A549 (cell line): Measurements from ENCODE around the gene RPL32. TPM values are rescaled to one million over a fixed set of nuclear protein-coding genes. Genes with fewer than 3 reads are reported as not detected.

Experiments used
- ATAC-seq, 2 experiments: fragments of 200-7000 bp in 1 of 2; fragments of >200 bp in 1 of 2; cut with Nextera tagmentation in 1 of 2; cut with Tn5 transposase in 1 of 2; 3 replicates each; pipeline versions ENCODE4 v1.8.0 to v1.9.1; 2018 to 2020; ENCODE audit warnings: mild to moderate bottlenecking in 1 of 2, moderate library complexity in 1 of 2
- CTCF ChIA-PET: fragments of 300-600 bp; sonication (Branson Sonifier 250); formaldehyde crosslinking; extraction: SDS; loops from one replicate; lab custom pipeline; 2021; ENCODE audit warnings: antibody characterized with exemption, inconsistent platforms; lab: Yijun Ruan, JAX
- POLR2A ChIA-PET: fragments of 350-600 bp; formaldehyde crosslinking; extraction: SDS; loops from one replicate; lab custom pipeline; 2021; ENCODE audit warnings: antibody characterized with exemption, inconsistent platforms; lab: Yijun Ruan, JAX
- DNase-seq, 2 experiments: peaks; one replicate each; pipeline versions ENCODE4 v3.0.0 to v3.0.0-alpha.2; 2011 to 2016; ENCODE audit warnings: low read depth in 1 of 2, low spot score in 1 of 2
- FAIRE-seq: peaks from 2 replicates; lab custom pipeline; 2011; peaks lifted over from hg19 to GRCh38; lab: Jason Lieb, UNC
- H3K27ac ChIP-seq, 2 experiments: fragments of >200 bp; sonication (Bioruptor Twin); formaldehyde crosslinking; 3 replicates each; pipeline ENCODE4 v1.5.1; 2016 to 2017
- H3K4me1 ChIP-seq: fragments of >200 bp; sonication (Bioruptor Twin); formaldehyde crosslinking; 3 replicates; pipeline ENCODE4 v1.6.1; 2016
- H3K4me2 ChIP-seq: fragments of >200 bp; sonication (Bioruptor Twin); formaldehyde crosslinking; 3 replicates; pipeline ENCODE4 v1.6.1; 2016
- H3K4me3 ChIP-seq: fragments of >200 bp; sonication (Bioruptor Twin); formaldehyde crosslinking; 3 replicates; pipeline ENCODE4 v1.5.1; 2016
- H3K9me3 ChIP-seq: fragments of >200 bp; sonication (Bioruptor Twin); formaldehyde crosslinking; 3 replicates; pipeline ENCODE4 v1.6.1; 2016
- CBX2 ChIP-seq: fragments of 200-600 bp; sonication (generic); IDR thresholded peaks from 2 replicates; pipeline ENCODE4 v1.6.1; 2016; ENCODE audit warnings: low read depth, mild to moderate bottlenecking, borderline replicate concordance
- CHD2 ChIP-seq: fragments of 150-350 bp; IDR thresholded peaks from 2 replicates; pipeline ENCODE4 v1.6.1; 2014; ENCODE audit warnings: low read length; ENCODE audit not compliant: partially characterized antibody
- EHF ChIP-seq: fragments of 250-450 bp; sonication (Bioruptor Pico); IDR thresholded peaks from 2 replicates; pipeline ENCODE4 v1.5.0; 2020; ENCODE audit warnings: mild to moderate bottlenecking
- ESRRA ChIP-seq: fragments of 150-350 bp; IDR thresholded peaks from 2 replicates; pipeline ENCODE4 v1.6.1; 2014; ENCODE audit warnings: mild to moderate bottlenecking, low read length, borderline replicate concordance
- FOSB ChIP-seq: fragments of 250-450 bp; sonication (Bioruptor Pico); IDR thresholded peaks from 2 replicates; pipeline ENCODE4 v1.5.0; 2020; ENCODE audit warnings: mild to moderate bottlenecking, moderate library complexity
- FOSL2 ChIP-seq, 2 experiments: fragments of 450-650 bp in 1 of 2; fragments of >200 bp in 1 of 2; sonication (Bioruptor Twin) in 1 of 2; formaldehyde crosslinking; IDR thresholded peaks; 2 replicates each; pipeline versions ENCODE4 v1.5.0 to v1.6.1; 2016 to 2020; ENCODE audit warnings: mild to moderate bottlenecking in 1 of 2, moderate library complexity in 1 of 2
- FOXS1 ChIP-seq: fragments of 250-450 bp; sonication (Bioruptor Pico); IDR thresholded peaks from 2 replicates; pipeline ENCODE4 v1.5.0; 2020; ENCODE audit warnings: mild to moderate bottlenecking, moderate library complexity
- GATA3 ChIP-seq: IDR thresholded peaks from 2 replicates; pipeline ENCODE4 v1.6.1; 2012; ENCODE audit warnings: borderline replicate concordance
- HMGXB4 ChIP-seq: fragments of 250-450 bp; sonication (Bioruptor Pico); IDR thresholded peaks from 2 replicates; pipeline ENCODE4 v1.5.0; 2021; ENCODE audit warnings: mild to moderate bottlenecking, moderate library complexity, borderline replicate concordance
- HOXA7 ChIP-seq: fragments of 250-450 bp; sonication (Bioruptor Pico); IDR thresholded peaks from 2 replicates; pipeline ENCODE4 v1.5.0; 2020; ENCODE audit warnings: mild to moderate bottlenecking, moderate library complexity
- HOXB5 ChIP-seq: fragments of 250-450 bp; sonication (Bioruptor Pico); IDR thresholded peaks from 2 replicates; pipeline ENCODE4 v1.5.0; 2020; ENCODE audit warnings: mild to moderate bottlenecking, moderate library complexity
- JUN ChIP-seq, 2 experiments: fragments of >200 bp; sonication (Bioruptor Twin); formaldehyde crosslinking; IDR thresholded peaks; 2 replicates in 1 of 2; 3 replicates in 1 of 2; pipeline ENCODE4 v1.6.1; 2016 to 2017
- KDM1A ChIP-seq: fragments of 200-600 bp; sonication (generic); IDR thresholded peaks from 2 replicates; pipeline ENCODE4 v1.6.1; 2016; ENCODE audit warnings: low read depth, mild to moderate bottlenecking
- MAZ ChIP-seq: fragments of 150-350 bp; IDR thresholded peaks from 2 replicates; pipeline ENCODE4 v1.6.1; 2014; ENCODE audit warnings: antibody characterized with exemption, low read depth, low read length, borderline replicate concordance
- MYC ChIP-seq: IDR thresholded peaks from 2 replicates; pipeline ENCODE4 v1.6.1; 2012; ENCODE audit warnings: mild to moderate bottlenecking, inconsistent platforms, low read length, improper control_type of control experiment, borderline replicate concordance
- NPAS2 ChIP-seq: fragments of 250-450 bp; sonication (Bioruptor Pico); IDR thresholded peaks from 2 replicates; pipeline ENCODE4 v1.8.0; 2022; ENCODE audit warnings: mild to moderate bottlenecking, moderate library complexity, borderline replicate concordance
- RAD21 ChIP-seq, 2 experiments: fragments of >200 bp in 1 of 2; sonication (Bioruptor Twin) in 1 of 2; formaldehyde crosslinking in 1 of 2; IDR thresholded peaks in 1 of 2; conservative IDR thresholded peaks in 1 of 2; 2 replicates in 1 of 2; 3 replicates in 1 of 2; pipeline ENCODE4 v1.6.1; 2012 to 2018; ENCODE audit warnings: inconsistent platforms in 1 of 2
- RARB ChIP-seq: fragments of 250-450 bp; sonication (Bioruptor Pico); IDR thresholded peaks from 2 replicates; pipeline ENCODE4 v1.8.0; 2021; ENCODE audit warnings: mild to moderate bottlenecking, moderate library complexity
- RCOR1 ChIP-seq: fragments of 150-350 bp; IDR thresholded peaks from 2 replicates; pipeline ENCODE4 v1.6.1; 2014; ENCODE audit warnings: antibody characterized with exemption, low read length, low read depth
- RNF2 ChIP-seq: fragments of 200-600 bp; sonication (generic); IDR thresholded peaks from 2 replicates; pipeline ENCODE4 v1.6.1; 2016; ENCODE audit warnings: low read depth, mild to moderate bottlenecking, antibody characterized with exemption, moderate library complexity, borderline replicate concordance
- TP53 ChIP-seq: fragments of 250-450 bp; sonication (Bioruptor Pico); IDR thresholded peaks from 2 replicates; pipeline ENCODE4 v1.5.0; 2021; ENCODE audit warnings: mild to moderate bottlenecking, moderate library complexity
- USF2 ChIP-seq: fragments of 450-650 bp; IDR thresholded peaks from 2 replicates; pipeline ENCODE4 v1.6.1; 2014; ENCODE audit warnings: antibody characterized with exemption
- ZNF302 ChIP-seq: fragments of 250-450 bp; sonication (Bioruptor Pico); IDR thresholded peaks from 2 replicates; pipeline ENCODE4 v1.9.0; 2021; ENCODE audit warnings: inconsistent platforms, mild to moderate bottlenecking, moderate library complexity
- WGBS: methylation state at CpG from one replicate; pipeline ENCODE4 v1.1.6; 2017; ENCODE audit errors: missing lambda C conversion rate; 5-methylcytosine and 5-hydroxymethylcytosine counted together
- polyA plus RNA-seq, 4 experiments: library from polyadenylated mRNA; depleted of rRNA in 3 of 4; stranded (reverse); fragments of >200 nt; fragmentation: RNase III in 1 of 4; extraction: RNeasy Plus Mini Kit Qiagen cat#74134 plus additional on column Dnase treatment in 1 of 4; gene quantifications; 2 replicates in 3 of 4; 3 replicates in 1 of 4; pipeline ENCODE4 v1.2.3, GENCODE V29; 2011 to 2017

Gene RPL32
- polyA plus RNA-seq, 2 of the 4 experiments (the other 2 are of a cell fraction), result 2,144 to 2,852 TPM

DNA sequence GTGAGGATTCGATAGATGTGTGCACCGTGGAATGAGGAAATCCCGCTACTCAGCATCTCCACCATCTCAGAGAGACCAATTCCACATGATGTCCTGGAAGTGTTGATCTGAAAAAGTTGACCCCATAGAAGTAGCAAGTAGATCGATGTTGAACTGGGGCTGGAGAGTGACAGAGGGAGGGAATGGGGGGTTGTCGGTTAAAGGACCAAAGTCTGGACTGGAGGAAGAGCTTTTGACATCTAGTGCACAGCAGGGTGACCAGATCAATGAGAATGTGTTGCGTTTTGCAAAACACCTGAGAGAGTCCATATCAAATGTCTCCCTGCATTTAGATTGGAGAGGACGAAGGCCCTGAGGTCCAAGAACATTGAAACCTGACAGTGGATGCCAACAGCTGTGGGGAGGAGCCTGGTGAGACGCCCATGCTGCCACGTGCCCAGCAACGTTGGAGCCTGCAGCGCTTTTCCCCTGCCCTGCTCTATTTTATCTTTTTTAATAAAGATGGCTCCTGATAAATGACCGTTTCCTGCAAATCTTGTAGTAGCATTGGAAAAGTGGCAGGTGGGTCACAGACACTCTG is 30.1 kb upstream of the RPL32 start:
- ChIA-PET CTCF (interaction anchor here (1.2 to 10.6 kb wide), 4 partner anchors 9 to 124 kb away, joined by 3 to 90 read pairs (median 3); no protein-coding TSS in a partner anchor), POLR2A (no interaction called here)
- no peak for ATAC-seq

DNA sequence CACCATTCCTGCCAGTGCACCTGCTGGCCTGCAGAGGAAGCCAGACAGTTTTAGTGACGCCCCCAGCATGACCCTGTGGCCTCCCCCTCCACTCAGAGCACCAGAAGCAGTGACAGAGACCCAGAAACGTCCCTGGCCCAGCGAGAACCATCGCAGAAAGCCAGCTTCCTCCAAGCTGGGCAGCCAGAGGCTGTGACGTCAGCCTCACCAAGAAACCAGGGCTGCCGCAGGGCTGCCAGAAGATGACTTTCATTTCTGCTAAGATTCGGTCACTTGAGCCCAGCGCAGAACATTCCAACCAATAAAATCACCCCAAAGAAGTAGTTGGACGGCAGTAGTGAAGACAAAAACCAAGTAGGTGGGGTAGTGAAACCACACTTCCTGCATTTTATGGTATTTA is 29.6 kb upstream of the RPL32 start:
- Histone ChIP-seq H3K4me2 (no peak overlapping the region), H3K4me1 (peaks cover 7% of the 10 kb centered on the region; the same call in 2 of the 3 replicates), H3K4me3 (no peak overlapping the region), H3K27ac (no peak overlapping the region), H3K9me3 (peaks cover under 1% of the 10 kb centered on the region; the same call in 1 of the 3 replicates)
- ChIA-PET CTCF (interaction anchor here (1.2 to 10.6 kb wide), 4 partner anchors 10 to 124 kb away, joined by 3 to 90 read pairs (median 3); no protein-coding TSS in a partner anchor), POLR2A (no interaction called here)
- TF ChIP-seq CHD2 (no peak), MAZ (no peak), HMGXB4 (CRISPR knock-in tag) (no peak), HOXB5 (CRISPR knock-in tag) (no peak), TP53 (CRISPR knock-in tag) (no peak), FOSB (CRISPR knock-in tag) (no peak), FOSL2 (IDR thresholded peaks at IDR 0.05) (no peak), FOSL2 (CRISPR knock-in tag; IDR thresholded peaks at IDR 0.05) (no peak), ZNF302 (CRISPR knock-in tag) (no peak), MYC (no peak), JUN (IDR thresholded peaks at IDR 0.05) (no peak), RCOR1 (no peak), KDM1A (no peak), RAD21 (conservative IDR thresholded peaks at IDR 0.05 in 1 of 2, IDR thresholded peaks at IDR 0.05 in 1 of 2) (no peak), RNF2 (no peak), HOXA7 (no peak), USF2 (no peak), EHF (no peak), CBX2 (no peak), ESRRA (no peak), FOXS1 (CRISPR knock-in tag) (no peak)
- ATAC-seq (no peak), DNase-seq (no peak), FAIRE-seq (no peak)
- 61% methylated on average over 9 of the region's 9 CpGs for WGBS

More for the DNA sequence above, 30.1 kb upstream of the RPL32 start:
- WGBS, result 67% methylated on average over 12 of the region's 12 CpGs
- H3K4me3 ChIP-seq, result no peak overlapping the region
- peaks cover 7% of the 10 kb centered on the region; the same call in 2 of the 3 replicates for H3K4me1 ChIP-seq
- no peak for FAIRE-seq
- no peak overlapping the region for H3K27ac ChIP-seq
- no peak overlapping the region for H3K4me2 ChIP-seq
- no peak for DNase-seq
- no peak for TF ChIP-seq NPAS2 (CRISPR knock-in tag)
- no peak for TF ChIP-seq ESRRA
- TF ChIP-seq RARB, result no peak
- TF ChIP-seq GATA3, result no peak
- TF ChIP-seq CBX2, result no peak
- no peaks in the 10 kb centered on the region for H3K9me3 ChIP-seq
